HG03565 (cell line): ENCODE measurements around the gene FBXW7.
A peak's percentile ranks its signal among the peaks of the same experiment; 100 is the strongest.

Experiments used
- ATAC-seq: cut with Tn5 transposase; IDR thresholded peaks from one replicate; pipeline ENCODE4 v1.9.1; 2021; ENCODE audit warnings: mild to moderate bottlenecking, moderate library complexity; ENCODE audit not compliant: unreplicated experiment

FBXW7 gene

DNA sequence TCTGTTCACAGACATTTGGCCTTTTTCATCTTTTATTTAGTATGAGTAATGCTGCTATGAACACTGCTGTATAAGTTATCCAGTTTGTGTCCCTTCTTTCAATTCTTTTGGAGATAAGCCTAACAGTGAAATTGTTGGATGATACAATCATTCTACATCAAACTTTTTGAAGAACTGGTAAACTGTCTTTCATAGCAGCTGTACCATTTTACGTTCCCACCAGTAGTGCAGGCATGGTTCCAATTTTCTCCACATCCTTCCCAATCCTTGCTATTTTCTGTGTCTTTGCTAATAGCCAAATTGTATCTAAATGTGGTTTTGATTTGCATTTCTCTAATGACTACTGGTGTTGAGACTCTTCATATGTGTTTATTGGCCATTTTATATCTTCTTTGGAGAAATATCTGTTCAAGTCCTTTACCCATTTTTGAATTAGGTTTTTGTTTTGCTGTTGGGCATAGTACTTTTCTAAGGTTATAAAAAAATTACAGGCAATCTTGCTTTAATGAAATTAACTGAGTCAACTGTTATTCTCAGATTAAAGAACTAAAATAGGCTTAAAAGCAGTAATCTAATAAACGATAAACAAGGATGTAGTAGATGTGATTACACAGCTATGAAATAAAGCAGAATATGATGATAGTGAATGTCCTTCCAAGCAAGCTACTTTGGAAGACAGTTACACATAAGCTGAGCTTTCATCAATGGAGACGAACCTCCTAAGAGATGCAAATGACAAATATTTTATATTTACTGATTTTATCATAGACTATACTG lies 57.2 kb downstream of the FBXW7 start:
- ATAC-seq, result no peak

- ATAC-seq, result no peak
Measured at GRCh38 chr4:152476796-152477195, 59.1 kb downstream of the FBXW7 start.

- no peak for ATAC-seq
Measured at GRCh38 chr4:152471251-152471792, 64.6 kb downstream of the FBXW7 start.

GRCh38 chr4:152468408-152468807 lies 67.5 kb downstream of the FBXW7 start:
- ATAC-seq, result no peak

DNA sequence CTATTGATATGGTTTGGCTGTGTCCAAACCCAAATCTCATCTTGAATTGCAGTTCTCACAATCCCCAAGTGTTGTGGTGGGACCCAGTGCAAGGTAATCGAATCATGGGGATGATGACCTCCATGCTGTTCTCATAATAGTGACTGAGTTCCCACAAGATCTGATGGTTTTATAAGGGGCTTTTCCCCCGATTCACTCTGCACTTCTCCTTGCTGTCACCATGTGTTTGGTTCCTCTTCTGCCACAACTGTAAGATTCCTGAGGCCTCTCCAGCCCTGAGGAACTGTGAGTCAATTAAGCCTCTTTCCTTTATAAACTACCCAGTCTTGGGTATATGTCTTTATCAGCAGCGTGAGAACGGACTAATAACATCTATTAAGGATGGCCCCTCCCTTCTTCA lies 68.8 kb downstream of the FBXW7 start:
- no peak for ATAC-seq

DNA sequence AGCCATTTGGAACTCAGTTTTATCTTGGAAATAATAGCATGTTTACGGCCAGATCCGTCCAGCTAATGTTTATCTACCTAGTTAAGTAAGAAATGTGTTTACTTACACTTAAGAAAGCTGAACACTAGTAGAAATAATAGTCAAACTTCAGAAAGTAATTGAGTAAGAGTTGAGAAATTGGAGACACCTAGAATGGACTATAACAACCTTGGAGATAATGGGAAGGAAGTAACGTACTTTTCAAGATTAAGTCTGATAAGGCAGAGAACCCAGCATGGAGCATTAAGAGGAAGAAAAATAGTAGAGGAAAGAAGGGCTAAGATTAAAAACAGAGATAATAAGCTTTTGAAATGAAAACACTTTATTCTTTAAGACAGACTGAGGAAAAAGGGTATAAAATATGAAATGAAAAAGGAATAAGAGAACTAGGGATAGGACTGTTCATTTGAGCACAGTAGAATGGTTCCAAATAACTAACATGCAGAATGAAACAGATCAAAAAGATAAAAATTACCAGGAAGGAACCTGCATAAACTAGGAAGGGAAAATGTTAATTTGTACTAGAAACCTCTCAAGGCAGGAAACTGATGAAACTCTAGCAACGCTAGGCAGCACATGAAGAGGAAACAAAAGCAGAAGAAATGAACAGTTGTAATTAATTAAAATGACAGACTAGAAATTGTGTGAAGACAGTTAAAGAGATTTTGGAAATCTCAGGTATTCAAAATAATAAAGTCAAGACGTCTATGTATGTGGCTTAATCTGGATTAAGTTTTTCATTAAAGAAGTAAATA lies 71.7 kb downstream of the FBXW7 start:
- ATAC-seq, result no peak

GRCh38 chr4:152463562-152463961 lies 72.3 kb downstream of the FBXW7 start:
- no peak for ATAC-seq

DNA sequence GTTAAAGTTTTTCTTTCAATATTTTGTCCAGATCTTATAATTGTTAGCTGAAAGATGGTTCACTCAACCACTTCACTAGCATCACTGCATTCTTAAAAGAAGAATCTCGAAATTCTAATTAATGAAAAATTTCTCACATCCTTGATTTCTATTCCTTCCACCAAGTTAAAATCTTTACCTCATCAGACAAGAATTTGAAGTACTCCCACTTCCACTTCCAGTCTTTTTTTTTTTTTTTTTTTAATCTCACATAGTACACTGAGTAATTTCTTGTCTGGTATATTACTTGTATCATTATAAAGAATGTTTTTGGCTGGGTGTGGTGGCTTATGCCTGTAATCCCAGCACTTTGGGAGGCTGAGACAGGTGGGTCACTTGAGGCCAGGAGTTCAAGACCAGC lies 73.2 kb downstream of the FBXW7 start:
- no peak for ATAC-seq

DNA sequence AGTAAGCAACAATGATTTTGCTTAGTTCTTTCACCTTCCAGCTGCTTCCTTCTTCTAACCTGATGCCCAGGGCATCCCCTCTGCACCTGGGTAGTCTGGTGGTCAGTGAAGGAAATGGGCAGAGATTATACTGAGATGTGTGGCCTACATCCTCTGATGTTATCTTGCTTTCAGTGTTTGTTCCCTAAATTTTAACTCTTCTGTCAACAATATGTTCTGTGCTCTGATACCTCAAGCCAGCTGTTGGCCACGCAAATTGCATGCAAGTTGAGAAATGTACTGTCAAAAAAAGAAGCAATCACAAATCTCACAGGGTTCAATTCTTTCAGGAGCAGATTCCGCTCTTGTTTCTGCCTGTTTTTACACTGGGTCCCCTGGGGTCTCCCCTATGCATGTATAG lies 73.8 kb downstream of the FBXW7 start:
- ATAC-seq, result peak; percentile 56

DNA sequence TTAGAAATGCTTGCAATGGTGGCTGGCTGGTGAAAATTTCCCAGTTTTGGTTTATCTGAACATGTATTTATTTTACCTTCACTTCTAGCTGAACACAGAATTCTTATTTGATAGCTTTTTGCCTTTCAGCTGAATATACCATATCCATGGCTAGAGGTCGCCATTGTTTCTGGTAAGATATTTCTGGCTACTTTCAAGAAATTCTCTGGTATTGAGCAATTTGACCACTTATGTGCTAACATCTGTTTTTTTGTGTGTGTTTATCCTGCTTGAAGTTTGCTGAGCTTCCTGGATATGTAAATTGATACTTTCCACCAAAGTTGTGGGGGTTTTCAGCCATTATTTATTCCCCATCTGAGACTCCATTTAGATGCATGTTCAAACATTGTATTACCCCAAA lies 75.4 kb downstream of the FBXW7 start:
- ATAC-seq, result no peak

- peak; percentile 5 for ATAC-seq
Measured at GRCh38 chr4:152459326-152459725, 76.6 kb downstream of the FBXW7 start.

- peak; percentile 27 for ATAC-seq
Measured at GRCh38 chr4:152458801-152459302, 77.0 kb downstream of the FBXW7 start.

- ATAC-seq, result no peak
Measured at GRCh38 chr4:152456609-152457008, 79.3 kb downstream of the FBXW7 start.

DNA sequence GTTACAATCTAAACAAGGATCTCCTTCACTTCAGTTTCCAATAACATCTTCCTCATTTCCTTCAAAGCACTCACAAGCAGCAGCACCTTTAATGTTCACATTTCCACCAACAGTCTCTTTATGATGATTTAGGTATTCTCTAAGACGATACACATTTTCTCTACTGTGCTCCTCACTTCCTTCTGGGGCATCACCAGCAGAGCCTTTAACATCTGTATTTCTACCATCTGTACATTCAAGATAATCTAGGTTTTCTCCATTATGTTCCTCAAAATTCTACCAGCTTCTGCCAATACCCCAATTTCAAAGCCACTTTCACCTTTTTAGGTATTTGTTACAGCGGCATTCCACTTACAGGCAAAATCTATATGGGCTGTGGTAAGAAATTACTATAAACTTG lies 80.6 kb downstream of the FBXW7 start:
- ATAC-seq, result no peak

DNA sequence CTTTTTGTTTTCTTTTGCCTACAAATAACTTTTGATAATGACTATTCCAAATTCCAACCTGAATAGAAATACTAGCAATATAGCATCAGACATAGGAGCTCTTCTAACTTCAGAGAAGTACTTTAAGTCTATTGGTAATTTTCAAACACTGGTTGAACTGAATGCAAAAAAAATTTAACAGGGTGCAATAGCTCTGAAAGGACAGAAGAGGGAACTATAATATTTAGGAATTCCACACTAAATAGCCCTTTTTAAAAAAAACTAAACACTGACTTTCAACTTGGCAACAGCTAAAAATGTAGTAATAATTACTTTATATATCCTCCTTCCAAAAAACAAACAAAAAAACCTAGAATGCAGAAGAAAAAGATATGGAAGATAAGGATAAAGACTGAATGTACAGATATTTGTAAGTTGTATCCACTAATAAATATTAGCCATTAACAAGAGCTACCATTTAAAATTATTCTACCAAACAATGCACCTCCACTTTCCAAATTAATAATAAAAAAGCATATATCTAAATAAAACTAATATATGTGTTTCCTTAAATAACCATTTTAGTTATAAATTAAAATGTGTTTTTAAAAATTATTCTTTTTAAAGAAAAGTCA lies 81.4 kb downstream of the FBXW7 start:
- no peak for ATAC-seq

- ATAC-seq, result no peak
Measured at GRCh38 chr4:152451496-152451895, 84.4 kb downstream of the FBXW7 start.

DNA sequence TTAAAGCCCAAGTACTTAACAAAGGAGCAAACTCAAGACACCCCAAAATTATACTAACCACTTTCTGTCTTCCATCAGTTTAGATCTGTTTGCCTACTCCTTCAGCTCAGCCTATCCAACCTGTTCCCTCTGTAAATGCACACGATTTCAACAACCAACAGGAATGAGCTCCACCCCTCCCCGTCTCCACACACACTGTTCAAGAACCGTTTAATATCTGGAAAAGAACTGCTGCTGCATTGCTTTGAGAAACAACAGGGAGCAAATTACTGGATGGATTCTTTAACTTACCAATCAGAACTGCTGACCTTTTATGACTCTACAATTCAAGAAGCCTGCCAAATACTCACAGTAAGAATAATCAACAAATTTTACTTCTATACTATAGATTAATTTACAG lies 87.0 kb downstream of the FBXW7 start:
- no peak for ATAC-seq

GRCh38 chr4:152448038-152448707 lies 87.7 kb downstream of the FBXW7 start:
- ATAC-seq, result no peak

- no peak for ATAC-seq
Measured at GRCh38 chr4:152443859-152444258, 92.0 kb downstream of the FBXW7 start.

GRCh38 chr4:152437561-152437960 lies 98.3 kb downstream of the FBXW7 start:
- no peak for ATAC-seq

DNA sequence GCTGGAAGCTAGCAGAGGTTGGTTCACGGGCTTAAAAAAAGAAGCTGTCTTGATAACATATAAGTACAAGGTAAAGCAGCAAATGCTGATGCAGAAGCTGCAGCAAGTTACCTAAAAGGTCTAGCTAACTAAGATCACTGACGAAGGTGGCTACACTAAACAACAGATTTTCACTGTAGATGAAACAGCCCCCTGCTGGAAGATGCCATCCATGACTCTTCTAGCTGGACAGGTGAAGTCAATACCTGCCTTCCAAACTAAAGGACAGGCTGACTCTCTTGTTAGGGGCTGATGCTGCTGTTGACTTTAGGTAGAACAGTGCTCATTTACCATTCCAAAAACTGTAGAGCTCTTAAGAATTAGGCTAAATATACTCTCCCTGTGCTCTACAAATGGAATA lies 99.5 kb downstream of the FBXW7 start:
- ATAC-seq, result no peak
